GM12872 (cell line): ENCODE data around the gene SLC26A9.

Source experiments
- CTCF ChIP-seq: IDR thresholded peaks from 3 replicates; pipeline ENCODE4 v1.5.1; 2011; ENCODE audit warnings: low read depth, mild to moderate bottlenecking, low read length, moderate library complexity; ENCODE audit not compliant: insufficient read depth

The SLC26A9 gene

GRCh38 chr1:205943245-205943644 is at the start of gene SLC26A9:
TSS of gene SLC26A9 (minus strand) at chr1:205943456. CDS start at chr1:205935820, 7,636 bp downstream.
- no peak for TF ChIP-seq CTCF

GRCh38 chr1:205992218-205992882 is 49.1 kb upstream of the SLC26A9 start:
- no peak for TF ChIP-seq CTCF

GRCh38 chr1:205991237-205991636 is 48.0 kb upstream of the SLC26A9 start:
- no peak for TF ChIP-seq CTCF

- TF ChIP-seq CTCF = no peak
Measured at GRCh38 chr1:205990226-205990625, 47.0 kb upstream of the SLC26A9 start.

GRCh38 chr1:205989786-205990185 is 46.5 kb upstream of the SLC26A9 start:
- TF ChIP-seq CTCF = no peak

GRCh38 chr1:205988585-205988995 is 45.3 kb upstream of the SLC26A9 start:
- no peak for TF ChIP-seq CTCF

- no peak for TF ChIP-seq CTCF
Measured at GRCh38 chr1:205986861-205987260, 43.6 kb upstream of the SLC26A9 start.
